SK-N-MC (cell line): ENCODE data around the gene IRX5.

Source experiments
- EZH2 ChIP-seq: fragments of 200-600 bp; sonication (generic); IDR thresholded peaks from one replicate; pipeline ENCODE4 v1.6.1; 2017; ENCODE audit warnings: antibody characterized with exemption
- FOXP2 ChIP-seq: optimal IDR thresholded peaks from 2 replicates; pipeline ENCODE3; 2011; ENCODE audit warnings: mild to moderate bottlenecking, moderate library complexity; ENCODE audit not compliant: insufficient read depth; ENCODE audit errors: extremely low read length, control extremely low read depth
- POLR2AphosphoS5 ChIP-seq: IDR thresholded peaks from 2 replicates; pipeline ENCODE4 v1.6.1; 2012; ENCODE audit warnings: mild to moderate bottlenecking, low read depth, low read length, borderline replicate concordance

- TF ChIP-seq POLR2AphosphoS5: no peak
- no peak for TF ChIP-seq EZH2
- TF ChIP-seq FOXP2: no peak
These were observed 33.6 kb downstream of the IRX5 start for GRCh38 chr16:54964239-54964638.
